Inferior parietal cortex (tissue), 1 donor: ENCODE measurements around the gene SMYD3.
A peak's percentile ranks its signal among the peaks of the same experiment; 100 is the strongest.

Experiments used
- DNase-seq: peaks from one replicate; pipeline ENCODE4 v3.0.0-alpha.2; 2016; ENCODE audit errors: extremely low spot score

The SMYD3 gene

DNA sequence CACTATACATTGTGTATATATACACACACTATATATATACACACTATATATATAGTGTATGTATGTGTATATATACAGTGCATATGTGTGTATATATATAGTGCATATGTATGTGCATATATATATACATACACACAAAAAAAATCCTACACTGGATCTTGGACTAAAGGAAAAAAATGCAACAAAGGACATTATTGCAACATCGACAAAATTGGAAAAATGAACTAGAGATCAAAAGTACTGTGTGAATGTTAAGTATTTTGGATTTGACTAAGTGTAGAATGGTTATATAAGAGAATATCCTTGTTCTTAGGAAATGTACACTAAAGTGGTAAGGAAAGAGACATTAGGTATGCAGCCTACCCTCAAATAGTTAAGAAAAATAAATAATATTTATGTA, 36.5 kb downstream of the SMYD3 start:
- DNase-seq, result no peak

GRCh38 chr1:246462986-246463385, 44.1 kb downstream of the SMYD3 start:
- no peak for DNase-seq

- DNase-seq, result no peak
Measured at GRCh38 chr1:246460406-246460805, 46.7 kb downstream of the SMYD3 start.

DNA sequence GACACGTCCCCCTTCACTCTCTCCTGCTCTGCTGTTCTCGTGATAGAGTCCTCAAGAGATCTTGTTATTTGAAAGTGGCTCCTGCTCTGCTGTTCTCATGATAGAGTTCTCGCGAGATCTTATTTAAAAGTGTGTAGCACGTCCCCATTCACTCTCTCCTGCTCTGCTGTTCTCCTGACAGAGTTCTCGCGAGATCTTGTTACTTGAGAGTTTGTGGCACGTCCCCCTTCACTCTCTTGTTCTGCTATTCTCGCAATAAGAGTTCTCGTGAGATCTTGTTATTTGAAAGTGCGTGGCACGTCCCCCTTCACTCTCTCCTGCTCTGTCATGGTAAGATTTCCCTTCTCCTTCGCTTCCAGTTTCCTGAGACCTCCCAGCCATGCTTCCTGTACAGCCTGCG, 47.9 kb downstream of the SMYD3 start:
- no peak for DNase-seq

DNA sequence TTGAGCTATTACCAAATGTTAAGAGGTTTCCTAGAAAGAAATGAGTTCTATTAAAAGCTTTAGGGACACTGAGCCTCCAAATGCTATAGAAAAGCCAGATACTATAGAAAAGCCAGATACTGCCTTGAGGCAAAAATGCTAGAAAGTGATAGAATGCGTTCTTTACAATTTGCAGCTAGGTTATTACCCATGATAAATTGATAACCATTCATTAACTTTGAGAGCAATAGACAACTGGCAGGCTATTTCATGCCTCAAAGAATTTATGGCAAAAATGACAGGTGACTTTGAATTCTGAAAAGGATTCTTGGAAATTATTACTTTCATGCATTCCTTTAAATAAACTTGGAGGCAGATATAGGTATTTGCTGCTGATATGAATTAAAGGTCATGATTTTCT, 51.6 kb downstream of the SMYD3 start:
- DNase-seq, result no peak

DNA sequence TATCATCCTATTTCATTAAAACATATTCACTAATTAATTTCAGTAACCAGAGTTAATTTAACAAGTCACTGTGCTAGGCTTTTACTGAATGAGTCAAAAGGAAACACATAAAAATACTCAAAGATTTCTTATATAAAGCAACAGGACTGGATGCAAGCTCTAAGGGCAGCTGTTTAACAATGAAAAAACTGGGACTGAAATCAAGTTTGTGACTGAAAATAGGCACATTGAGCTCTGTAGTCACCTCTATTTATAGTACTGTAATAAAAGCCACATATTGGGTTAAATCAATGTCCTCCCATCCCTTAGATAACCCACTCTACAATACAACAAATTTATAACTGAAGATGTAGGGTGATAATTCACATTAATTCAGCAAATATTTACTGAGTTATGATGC, 52.4 kb downstream of the SMYD3 start:
- no peak for DNase-seq

DNA sequence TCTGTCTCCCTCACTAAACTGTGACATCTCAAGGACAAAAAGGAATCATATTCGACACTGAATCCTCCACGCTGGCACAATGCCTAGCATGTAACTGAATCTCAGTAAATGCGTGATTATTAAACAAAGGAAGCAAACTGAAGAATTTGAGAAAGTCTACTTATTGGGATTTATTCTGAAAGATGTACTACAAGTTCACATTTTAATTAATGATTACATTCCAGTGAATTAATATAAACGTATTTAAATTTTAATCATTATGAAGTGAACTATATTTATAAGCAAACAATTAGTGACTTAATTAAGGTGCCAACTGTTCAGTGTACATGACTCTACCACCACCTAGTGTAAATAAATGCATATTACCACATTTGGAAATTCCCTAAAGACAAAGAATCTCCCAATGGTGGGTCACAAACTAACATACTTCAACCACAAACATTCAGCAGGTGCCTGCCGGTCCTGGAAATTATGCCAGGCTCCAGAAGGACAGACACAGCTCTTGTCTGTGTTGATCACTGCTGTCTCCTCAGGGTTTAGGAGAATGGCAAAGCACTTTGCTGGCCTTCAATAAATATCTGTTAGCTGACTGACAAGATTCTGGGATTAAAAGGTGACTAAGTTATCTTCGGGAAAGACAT, 56.3 kb downstream of the SMYD3 start:
- peak; percentile 39 for DNase-seq

DNA sequence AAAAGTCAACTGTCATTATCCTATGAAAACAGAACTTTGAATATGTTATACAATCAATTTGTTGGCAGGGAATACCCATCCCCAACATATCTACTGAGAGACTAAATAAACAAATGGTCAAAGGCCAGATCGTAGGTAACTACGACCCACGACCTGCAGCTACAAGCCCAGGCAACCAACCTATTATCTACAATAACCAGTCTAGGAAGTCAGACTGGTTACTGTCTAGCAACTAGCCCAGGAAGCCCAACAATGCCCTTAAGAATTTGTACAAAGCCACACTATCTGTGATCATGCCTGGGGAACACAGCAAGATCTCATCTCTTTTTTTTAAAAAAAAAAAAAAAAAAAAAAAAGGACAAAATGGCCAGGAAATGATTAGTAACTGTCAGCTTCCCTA, 58.7 kb downstream of the SMYD3 start:
- no peak for DNase-seq

- DNase-seq, result no peak
Measured at GRCh38 chr1:246447501-246447900, 59.6 kb downstream of the SMYD3 start.

- no peak for DNase-seq
Measured at GRCh38 chr1:246445503-246445902, 61.6 kb downstream of the SMYD3 start.

- no peak for DNase-seq
Measured at GRCh38 chr1:246444617-246445016, 62.5 kb downstream of the SMYD3 start.

DNA sequence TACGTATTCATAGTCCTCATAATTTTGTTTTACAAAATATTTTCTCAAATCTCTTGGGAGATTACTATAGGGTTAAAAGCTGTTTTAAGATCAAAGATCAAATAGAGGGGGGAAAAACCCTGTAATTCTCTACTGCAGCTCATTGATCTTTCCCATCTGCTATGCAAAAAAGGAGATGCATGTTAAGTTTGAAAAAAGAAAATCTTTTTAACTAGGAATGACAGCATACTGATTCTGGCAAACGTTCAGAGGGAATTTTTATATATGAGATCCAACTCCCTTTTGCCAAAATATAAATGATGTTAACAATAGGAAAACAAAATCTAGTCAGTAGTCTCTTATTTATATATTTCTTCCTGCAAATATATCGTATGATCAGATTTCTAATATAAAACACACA, 69.1 kb downstream of the SMYD3 start:
- DNase-seq, result no peak

GRCh38 chr1:246435421-246436041, 71.5 kb downstream of the SMYD3 start:
- DNase-seq, result no peak

DNA sequence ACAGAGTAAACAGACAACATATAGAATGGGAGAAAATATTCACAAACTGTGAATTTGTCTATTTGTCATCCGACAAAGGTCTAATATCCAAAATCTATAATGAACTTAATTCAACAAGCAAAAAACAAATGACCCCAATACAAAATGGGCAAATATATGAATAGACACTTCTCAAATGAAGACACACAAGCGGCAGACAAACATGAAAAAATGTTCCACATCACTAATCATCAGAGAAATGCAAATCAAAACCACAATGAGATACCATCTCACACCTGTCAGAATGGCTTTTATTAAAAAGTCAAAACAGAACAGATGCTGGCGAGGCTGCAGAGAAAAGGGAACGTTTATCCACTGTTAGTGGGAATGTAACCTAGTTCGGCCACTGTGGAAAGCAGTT, 72.7 kb downstream of the SMYD3 start:
- DNase-seq, result no peak

GRCh38 chr1:246428542-246429308, 78.4 kb downstream of the SMYD3 start:
- DNase-seq, result peak; percentile 22

DNA sequence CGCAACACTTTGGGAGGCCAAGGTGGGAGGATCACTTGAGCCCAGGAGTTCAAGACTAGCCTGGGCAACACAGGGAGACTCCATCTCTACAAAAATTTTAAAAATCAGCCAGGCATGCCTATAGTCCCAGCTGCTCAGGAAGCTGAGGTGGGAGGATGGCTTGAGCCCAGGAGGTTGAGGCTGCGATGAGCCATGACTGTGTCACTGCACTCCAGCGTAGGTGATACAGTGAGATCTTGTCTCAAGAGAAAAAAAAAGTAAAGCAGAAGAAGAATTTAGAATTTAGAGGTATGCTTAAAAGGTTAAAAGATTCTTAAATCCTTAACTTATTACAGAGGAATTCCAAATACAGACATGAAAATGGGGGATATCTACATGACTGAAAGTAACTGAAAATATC, 79.5 kb downstream of the SMYD3 start:
- no peak for DNase-seq

- DNase-seq, result no peak
Measured at GRCh38 chr1:246425895-246426294, 81.2 kb downstream of the SMYD3 start.

DNA sequence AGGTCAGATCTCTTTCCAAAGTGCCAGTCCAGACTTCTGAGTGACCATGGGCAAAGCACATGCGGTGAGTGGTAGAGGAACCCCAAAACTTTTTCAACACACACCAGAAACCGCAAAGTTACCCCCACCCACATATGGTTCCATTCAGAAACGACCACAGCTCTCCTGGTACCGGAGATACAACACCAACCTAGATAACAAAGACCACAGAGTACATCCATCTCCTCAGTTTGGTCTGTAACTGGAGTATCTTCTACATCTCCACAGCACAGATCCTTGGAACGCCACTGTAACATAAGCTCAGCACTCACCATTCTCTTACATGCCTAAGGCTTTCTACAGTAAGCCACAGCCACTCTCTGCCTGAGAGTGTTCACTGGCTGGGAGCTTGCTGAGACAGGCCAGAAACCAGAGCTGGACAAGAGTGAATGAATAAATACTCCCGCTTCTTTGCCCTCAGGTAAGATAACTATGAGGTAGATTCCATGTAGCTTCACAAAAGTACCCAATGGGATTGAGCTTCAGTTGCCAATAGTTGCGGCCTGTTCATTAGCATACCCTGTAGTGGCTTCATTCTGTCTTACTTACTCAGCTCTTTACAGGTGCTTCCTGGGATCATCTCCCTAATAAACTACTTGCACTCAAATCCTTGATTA, 81.8 kb downstream of the SMYD3 start:
- DNase-seq, result no peak

- no peak for DNase-seq
Measured at GRCh38 chr1:246420300-246420699, 86.8 kb downstream of the SMYD3 start.

- DNase-seq, result no peak
Measured at GRCh38 chr1:246418565-246419312, 88.3 kb downstream of the SMYD3 start.

- no peak for DNase-seq
Measured at GRCh38 chr1:246417813-246418564, 89.1 kb downstream of the SMYD3 start.
